Stimulated activated CD8-positive, alpha-beta memory T cell treated with anti-CD3 and anti-CD28 coated beads, Interleukin-7, amount 100 ng/mL, for 48 hours (primary cell): ENCODE results near the gene CDC42BPG.
A peak's percentile ranks its signal among the peaks of the same experiment; 100 is the strongest.

Experiments
- DNase-seq, 2 donors: peaks; one replicate each; pipeline ENCODE4 v3.0.0-alpha.2; 2020; ENCODE audit warnings: low read depth in 1 of 2; ENCODE audit errors: extremely low read depth in 1 of 2

The CDC42BPG gene

GRCh38 chr11:64867748-64868462, 23.5 kb upstream of the CDC42BPG start:
- no peak for DNase-seq

- DNase-seq, result no peak
Measured at GRCh38 chr11:64866173-64866491, 21.7 kb upstream of the CDC42BPG start.

- peak in 1 of 2 donors; percentile 65 for DNase-seq
Measured at GRCh38 chr11:64865286-64866172, 21.1 kb upstream of the CDC42BPG start.

- peak; percentile 59 to 83 for DNase-seq
Measured at GRCh38 chr11:64864473-64865285, 20.2 kb upstream of the CDC42BPG start.

- DNase-seq, result no peak
Measured at GRCh38 chr11:64864135-64864472, 19.7 kb upstream of the CDC42BPG start.

GRCh38 chr11:64863391-64864060, 19.1 kb upstream of the CDC42BPG start:
- no peak for DNase-seq

GRCh38 chr11:64862987-64863390, 18.5 kb upstream of the CDC42BPG start:
- DNase-seq, result no peak

GRCh38 chr11:64861227-64861975, 16.9 kb upstream of the CDC42BPG start:
- DNase-seq, result no peak

GRCh38 chr11:64859542-64860414, 15.3 kb upstream of the CDC42BPG start:
- peak in 1 of 2 donors; percentile 71 for DNase-seq

GRCh38 chr11:64858467-64859263, 14.2 kb upstream of the CDC42BPG start:
- DNase-seq, result peak in 1 of 2 donors; percentile 64

- no peak for DNase-seq
Measured at GRCh38 chr11:64857485-64857884, 13.0 kb upstream of the CDC42BPG start.

- peak; percentile 66 to 82 for DNase-seq
Measured at GRCh38 chr11:64856382-64857227, 12.2 kb upstream of the CDC42BPG start.

- DNase-seq, result no peak
Measured at GRCh38 chr11:64855596-64856304, 11.3 kb upstream of the CDC42BPG start.

GRCh38 chr11:64854534-64855502, 10.4 kb upstream of the CDC42BPG start:
- peak in 1 of 2 donors; percentile 50 for DNase-seq

GRCh38 chr11:64854157-64854533, 9.7 kb upstream of the CDC42BPG start:
- no peak for DNase-seq

GRCh38 chr11:64853709-64854108, 9.3 kb upstream of the CDC42BPG start:
- no peak for DNase-seq
